Activated CD4-positive, alpha-beta T cell treated with anti-CD3 and anti-CD28 coated beads, Interleukin-2, amount 50 U/mL, for 1 hour (primary cell): ENCODE results near the gene LBH.

Experiments used
- DNase-seq: peaks from one replicate; pipeline ENCODE4 v3.0.0-alpha.2; 2020

Gene LBH

GRCh38 chr2:30231212-30231995 lies at the start of gene LBH:
TSS of gene LBH (plus strand) at chr2:30231534. CDS start at chr2:30231739, 205 bp downstream.
- DNase-seq = peak; percentile 90

- DNase-seq = no peak
Observed at GRCh38 chr2:30184035-30184434, 47.3 kb upstream of the LBH start.

GRCh38 chr2:30185178-30185577 lies 46.2 kb upstream of the LBH start:
- DNase-seq = no peak

GRCh38 chr2:30188292-30188691 lies 43.0 kb upstream of the LBH start:
- DNase-seq = no peak

GRCh38 chr2:30190637-30191036 lies 40.7 kb upstream of the LBH start:
- DNase-seq = no peak

- DNase-seq = no peak
Observed at GRCh38 chr2:30191107-30191506, 40.2 kb upstream of the LBH start.

- no peak for DNase-seq
Observed at GRCh38 chr2:30191819-30192271, 39.5 kb upstream of the LBH start.

GRCh38 chr2:30192314-30192713 lies 39.0 kb upstream of the LBH start:
- no peak for DNase-seq

GRCh38 chr2:30193104-30193681 lies 38.1 kb upstream of the LBH start:
- no peak for DNase-seq

- no peak for DNase-seq
Observed at GRCh38 chr2:30194421-30194820, 36.9 kb upstream of the LBH start.

GRCh38 chr2:30195016-30195415 lies 36.3 kb upstream of the LBH start:
- no peak for DNase-seq

GRCh38 chr2:30197570-30198192 lies 33.7 kb upstream of the LBH start:
- DNase-seq = no peak

GRCh38 chr2:30201990-30202389 lies 29.3 kb upstream of the LBH start:
- DNase-seq = no peak

GRCh38 chr2:30203156-30203555 lies 28.2 kb upstream of the LBH start:
- DNase-seq = no peak

- no peak for DNase-seq
Observed at GRCh38 chr2:30204281-30204680, 27.1 kb upstream of the LBH start.

GRCh38 chr2:30205456-30205855 lies 25.9 kb upstream of the LBH start:
- no peak for DNase-seq

GRCh38 chr2:30206461-30207430 lies 24.6 kb upstream of the LBH start:
- DNase-seq = no peak

- peak; percentile 36 for DNase-seq
Observed at GRCh38 chr2:30208453-30208852, 22.9 kb upstream of the LBH start.

GRCh38 chr2:30209227-30209626 lies 22.1 kb upstream of the LBH start:
- no peak for DNase-seq

GRCh38 chr2:30213326-30213725 lies 18.0 kb upstream of the LBH start:
- DNase-seq = no peak

GRCh38 chr2:30213907-30214463 lies 17.3 kb upstream of the LBH start:
- DNase-seq = no peak

- no peak for DNase-seq
Observed at GRCh38 chr2:30216157-30216556, 15.2 kb upstream of the LBH start.
